SW 1271 (cell line): Measurements from ENCODE around the gene KIRREL2.
A peak's percentile ranks its signal among the peaks of the same experiment; 100 is the strongest.
"Not testable (repeated sequence)": the region's sequence is repeated elsewhere in the genome, so short reads cannot be mapped to it uniquely, and the experiment has no call there.

Experiments
- DNase-seq, 2 experiments: peaks; one replicate each; lab custom pipeline; 2025; lab: John Stamatoyannopoulos, UW

KIRREL2 gene

DNA sequence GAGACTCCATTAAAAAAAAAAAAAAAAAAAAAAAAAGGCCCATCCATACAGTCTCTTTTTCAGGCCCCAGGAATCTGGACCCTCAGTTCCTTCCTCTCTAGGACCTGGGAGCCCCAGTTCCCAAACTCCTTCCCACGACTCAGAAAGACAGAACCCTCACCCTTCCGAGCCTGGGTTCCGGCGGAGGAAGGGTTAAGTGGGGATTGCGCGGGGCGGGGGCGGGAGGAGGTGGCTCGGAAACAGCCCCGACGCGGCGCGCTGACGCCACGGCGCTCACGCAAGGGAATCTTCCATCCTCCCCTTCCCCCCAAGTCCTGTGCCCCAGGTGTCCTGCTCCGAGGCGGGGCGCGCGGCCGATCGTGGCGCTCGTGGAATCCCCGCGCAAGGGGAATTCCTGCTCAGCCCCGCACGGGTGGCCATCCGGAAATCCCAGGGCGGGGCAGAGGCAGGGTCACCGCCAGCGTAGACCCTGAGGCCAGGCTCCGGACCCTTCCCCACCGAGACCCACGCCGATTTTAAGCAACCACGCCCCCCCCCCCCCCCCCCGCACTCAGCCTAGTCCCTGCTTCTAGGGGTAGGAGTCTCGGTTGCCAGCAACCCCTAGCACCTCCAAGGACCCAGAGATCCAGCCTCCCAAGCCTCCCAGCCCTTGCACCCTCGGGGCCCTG, 43.0 kb downstream of the KIRREL2 start:
- peak; percentile 63 to 67 for DNase-seq

DNA sequence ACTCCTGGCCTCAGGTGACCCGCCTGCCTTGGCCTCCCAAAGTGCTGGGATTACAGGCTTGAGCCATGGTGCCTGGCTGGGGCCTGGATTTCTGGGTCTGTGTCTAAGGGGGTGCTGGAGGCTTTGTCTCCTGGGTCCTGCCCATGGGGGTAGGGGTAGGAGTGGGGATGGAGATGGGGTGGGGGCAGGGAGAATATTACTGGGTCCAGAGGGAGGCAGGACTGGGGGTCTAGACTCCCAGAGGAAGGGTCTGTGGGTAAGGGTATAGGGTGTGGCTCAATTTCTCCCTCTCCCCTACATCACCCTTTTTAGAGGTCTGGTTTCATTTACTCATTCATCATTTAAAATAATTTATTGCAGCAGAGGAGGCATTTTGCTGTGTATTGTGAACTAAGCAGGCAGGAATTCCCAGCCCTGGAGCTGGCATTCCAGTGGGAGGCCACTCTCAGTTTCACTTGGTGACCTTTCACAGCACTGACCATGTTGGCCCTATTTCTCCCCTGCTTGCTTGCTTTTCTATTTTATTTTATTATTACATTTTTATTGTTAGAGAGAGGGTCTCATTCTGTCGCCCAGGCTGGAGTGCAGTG, 44.4 kb downstream of the KIRREL2 start:
- DNase-seq = no peak

DNA sequence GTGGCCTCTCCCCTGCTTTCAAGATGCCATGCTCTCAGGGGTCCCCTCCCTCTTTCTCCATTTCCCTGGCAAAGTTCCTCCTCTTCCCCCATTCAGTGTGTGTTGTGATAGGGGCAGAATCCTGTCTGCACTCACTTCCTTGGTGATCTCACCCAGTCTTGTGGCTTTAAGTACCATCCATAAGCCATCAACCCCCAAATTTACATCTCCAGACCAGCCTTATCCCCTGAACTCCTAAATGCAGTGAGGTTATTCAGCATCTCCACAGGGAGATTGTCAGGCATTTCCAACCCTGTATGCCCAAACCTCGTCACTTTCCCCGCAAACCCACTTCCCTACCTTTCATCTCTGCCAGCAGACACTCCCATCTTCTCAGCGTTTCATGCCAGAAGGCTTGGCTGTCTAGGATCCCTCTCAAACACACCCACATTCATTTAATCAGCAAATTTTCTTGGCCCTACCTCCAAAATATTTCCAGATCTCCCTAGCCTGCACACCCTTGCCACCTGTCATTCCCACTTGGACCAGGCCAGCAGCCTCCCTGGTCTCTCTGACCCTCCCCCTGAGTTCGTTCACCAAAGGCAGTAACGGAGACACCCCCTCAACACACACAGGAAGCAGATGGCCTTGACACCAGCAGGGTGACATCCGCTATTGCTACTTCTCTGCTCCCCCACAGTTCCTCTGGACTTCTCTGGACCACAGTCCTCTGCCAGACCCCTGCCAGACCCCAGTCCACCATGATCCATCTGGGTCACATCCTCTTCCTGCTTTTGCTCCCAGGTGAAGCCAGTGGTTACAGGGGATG, 45.3 kb downstream of the KIRREL2 start, which contains the start of gene HCST:
Gene HCST (plus strand): TSS at position 676 of the 808 bp plus-strand sequence. CDS start 65 bp downstream, at position 741.
- peak in 1 of 2 experiments; percentile 26 for DNase-seq

DNA sequence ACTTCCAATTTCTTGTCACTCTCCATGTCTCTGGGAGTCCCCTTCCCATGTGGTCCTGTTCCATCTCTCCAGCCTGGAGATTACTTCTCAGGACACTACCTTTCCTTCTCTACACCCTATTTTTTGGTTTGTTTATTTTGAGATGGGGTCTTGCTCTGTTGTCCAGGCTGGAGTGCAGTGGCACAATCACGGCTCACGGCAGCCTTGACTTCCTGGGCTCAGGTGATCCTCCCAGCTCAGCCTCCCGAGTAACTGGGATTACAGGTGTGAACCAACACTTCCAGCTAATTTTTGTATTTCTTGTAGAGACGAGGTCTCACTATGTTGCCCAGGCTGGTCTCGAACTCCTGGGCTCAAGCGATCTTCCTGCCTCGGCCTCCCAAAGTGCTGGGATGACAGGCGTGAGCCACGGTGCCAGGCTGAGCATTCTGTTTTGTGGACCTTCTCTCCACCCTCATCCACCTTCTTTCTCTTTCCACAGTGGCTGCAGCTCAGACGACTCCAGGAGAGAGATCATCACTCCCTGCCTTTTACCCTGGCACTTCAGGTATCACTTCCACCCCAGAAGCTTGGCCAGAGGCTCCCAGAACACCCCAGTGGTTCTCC, 46.3 kb downstream of the KIRREL2 start:
- no peak for DNase-seq

DNA sequence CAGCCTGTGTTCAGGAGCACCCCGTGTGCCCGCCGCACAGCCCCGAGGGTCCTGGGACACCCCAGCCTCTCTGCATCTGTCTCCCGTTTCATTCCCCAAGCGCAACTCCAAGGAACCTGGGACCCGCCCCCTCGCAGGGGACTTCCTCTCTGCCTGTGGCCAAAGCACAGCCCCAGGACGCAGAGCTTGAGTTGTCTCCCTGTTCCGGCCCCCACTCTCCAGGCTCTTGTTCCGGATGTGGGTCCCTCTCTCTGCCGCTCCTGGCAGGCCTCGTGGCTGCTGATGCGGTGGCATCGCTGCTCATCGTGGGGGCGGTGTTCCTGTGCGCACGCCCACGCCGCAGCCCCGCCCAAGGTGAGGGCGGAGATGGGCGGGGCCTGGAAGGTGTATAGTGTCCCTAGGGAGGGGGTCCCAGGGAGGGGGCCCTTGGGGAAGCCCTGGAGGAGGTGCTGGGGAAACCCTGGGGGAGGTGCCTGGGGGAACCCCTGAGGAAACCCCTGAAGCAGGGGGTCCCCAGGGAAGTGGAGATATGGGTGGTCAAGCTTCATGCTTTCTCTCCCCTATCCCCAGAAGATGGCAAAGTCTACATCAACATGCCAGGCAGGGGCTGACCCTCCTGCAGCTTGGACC, 47.0 kb downstream of the KIRREL2 start:
- DNase-seq = peak; percentile 41 to 53

DNA sequence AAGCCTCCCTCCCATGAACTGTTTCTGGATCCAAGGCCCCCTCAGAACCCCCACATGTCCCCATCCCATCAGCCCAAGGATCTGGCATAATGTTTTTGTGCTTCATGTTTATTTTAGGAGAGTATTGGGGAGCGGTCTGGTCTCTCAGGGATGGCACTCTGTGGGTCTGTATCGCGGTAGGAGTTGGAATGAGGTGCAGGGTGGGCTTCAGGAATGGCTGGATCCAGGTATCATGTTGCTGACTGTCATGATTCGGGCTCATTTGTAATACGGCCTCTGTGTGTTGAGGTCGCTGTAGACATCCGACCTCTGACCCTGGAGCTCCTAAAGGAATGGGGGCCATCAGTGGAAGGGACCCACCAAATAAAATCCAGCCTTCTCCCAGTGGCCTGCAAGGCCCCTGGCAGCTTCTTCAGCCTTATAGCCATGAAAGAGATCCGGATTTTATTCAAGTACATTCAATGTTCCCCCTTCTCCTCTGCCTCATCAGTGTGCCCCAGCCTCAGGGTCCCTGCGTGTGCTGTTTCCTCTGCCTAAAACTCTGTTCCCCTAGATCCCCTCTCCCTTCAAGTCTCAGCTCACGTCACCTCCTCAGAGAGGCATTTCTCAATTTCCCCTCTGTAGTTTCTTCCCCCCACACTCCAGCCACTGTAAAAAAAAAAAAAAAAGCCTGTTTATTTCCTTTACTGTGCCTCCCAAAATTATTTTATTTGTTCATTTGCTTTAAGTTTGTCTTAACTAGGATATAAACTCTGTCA, 47.8 kb downstream of the KIRREL2 start:
- no peak for DNase-seq

DNA sequence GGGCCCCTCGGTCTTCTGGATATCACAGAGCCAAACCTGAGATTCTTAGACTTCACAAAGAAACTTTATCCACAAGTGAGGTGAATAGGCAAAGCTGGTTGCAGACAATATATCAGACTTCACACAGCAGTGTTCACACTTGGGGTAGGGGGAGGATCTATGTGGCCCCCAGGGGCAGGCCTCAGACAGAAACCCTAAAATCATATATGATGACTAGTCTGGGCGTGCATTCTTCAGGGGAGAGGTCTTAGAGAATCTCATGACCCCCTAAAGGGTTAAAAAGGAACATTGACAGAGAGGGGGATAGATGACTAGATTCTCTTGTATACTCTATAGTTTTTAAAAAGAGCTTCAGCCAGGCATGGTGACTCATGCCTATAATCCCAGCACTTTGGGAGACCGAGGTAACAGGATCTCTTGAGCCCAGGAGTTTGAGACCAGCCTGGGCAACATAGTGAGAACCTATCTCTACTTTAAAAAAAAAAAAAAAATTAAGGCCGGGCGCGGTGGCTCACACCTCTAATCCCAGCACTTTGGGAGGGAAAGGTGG, 48.5 kb downstream of the KIRREL2 start:
- DNase-seq = no peak

DNA sequence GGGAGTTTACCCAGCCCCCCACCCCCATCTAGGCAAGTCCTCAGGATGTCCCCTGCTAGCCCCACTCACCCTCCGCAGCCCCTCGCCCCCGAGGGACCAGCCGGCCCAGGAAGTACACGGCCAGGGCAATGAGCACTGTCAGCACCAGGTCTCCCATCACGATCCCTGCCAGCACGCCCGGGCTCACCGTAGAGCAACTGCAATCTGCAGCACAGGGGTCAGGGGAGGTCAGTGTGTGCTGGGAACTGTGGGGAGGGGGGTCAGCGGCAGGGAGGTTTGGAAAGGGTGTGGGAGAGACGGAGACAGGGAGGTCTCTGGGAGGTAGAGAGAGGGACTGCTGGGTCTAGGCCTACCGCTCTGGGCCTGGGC, 50.6 kb downstream of the KIRREL2 start:
- DNase-seq = no peak

DNA sequence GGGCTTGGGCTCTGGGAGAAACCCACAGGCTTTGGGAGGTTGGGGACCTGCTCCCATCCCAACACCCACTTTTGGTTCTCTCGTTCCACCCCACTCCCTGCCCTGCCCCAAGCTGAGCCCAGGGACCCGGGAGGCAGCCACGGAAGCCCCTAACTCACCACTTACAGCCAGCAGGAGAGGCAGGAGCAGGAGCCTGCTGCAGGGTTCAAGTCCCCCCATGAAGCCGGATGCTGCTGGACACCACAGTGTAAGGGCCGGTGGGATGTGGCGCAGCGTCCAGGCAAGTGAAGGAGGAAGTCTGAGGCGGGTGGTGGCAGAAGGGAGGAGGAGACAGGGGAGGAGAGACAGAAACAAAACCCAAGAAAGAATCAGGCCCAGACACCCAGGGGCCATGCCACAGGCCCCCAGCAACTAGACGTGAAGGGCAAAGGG, 51.3 kb downstream of the KIRREL2 start, which contains the start of gene TYROBP:
Gene TYROBP (minus strand): TSS at position 286 of the 432 bp plus-strand sequence. CDS start 67 bp downstream, at position 219.
- no peak for DNase-seq

DNA sequence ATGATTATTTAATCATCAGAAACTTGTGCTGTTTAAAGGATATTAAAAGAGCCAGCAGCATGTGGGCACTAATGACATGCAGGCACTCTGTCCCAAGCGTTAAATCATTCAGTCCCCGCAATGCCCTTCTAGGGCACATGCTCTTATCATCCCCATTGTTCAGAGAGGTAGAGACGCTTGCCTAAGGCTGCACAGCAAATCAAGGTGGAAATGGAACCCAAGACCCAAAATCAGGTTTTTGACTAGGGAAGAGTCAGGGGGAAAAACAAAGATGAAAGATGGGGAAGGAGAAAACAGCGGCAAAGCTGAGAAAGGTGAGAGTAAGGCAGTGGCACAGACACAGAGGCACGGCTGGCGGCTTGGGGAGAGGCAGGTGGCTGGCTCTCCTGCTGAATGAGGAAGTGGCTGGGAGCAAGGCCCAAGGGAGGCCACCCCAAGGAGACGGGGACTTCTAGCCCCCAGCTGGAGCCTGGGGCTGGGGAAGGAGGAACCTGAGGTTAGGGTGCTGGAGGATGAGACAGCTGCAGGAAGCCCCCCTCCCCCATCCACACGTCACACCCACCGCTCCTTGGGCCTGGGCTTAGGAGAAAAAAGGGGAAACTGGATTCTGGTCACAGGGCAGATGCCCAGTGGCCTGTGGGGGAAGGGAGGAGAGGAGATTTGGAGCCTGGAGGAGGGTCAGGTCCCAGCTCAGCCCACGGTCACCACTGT, 52.4 kb downstream of the KIRREL2 start:
- no peak for DNase-seq

DNA sequence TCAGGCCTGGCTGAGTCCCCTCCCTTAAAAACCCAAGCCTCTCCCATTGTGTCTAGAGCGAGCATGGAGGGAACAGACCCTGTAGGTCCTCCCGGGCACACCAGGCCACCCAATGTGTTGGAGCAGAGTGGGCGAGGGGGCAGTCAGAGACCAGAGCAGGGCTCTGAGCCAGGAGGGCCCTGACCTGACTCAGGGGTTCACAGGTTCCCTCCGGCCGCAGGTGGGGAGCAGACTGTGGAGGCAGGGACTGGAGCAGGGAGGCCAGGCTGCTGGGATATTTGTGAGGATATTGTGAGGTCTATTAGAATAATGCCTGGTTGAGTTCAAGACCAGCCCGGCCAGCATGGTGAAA, 52.9 kb downstream of the KIRREL2 start:
- DNase-seq = no peak

DNA sequence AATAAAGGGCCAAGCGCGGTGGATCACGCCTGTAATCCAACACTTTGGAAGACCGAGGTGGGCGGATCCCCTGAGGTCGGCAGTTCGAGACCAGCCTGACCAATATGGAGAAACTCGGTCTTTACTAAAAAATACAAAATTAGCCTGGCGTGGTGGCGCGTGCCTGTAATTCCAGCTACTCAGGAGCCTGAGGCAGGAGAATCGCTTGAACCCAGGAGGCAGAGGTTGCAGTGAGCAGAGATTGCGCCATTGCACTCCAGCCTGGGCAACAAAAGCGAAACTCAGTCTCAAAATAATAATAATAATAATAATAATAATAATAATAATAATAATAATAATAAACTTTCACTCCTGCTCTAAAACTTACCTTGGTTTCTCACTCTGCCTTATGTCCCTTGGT, 53.6 kb downstream of the KIRREL2 start:
- DNase-seq = not testable (repeated sequence)

DNA sequence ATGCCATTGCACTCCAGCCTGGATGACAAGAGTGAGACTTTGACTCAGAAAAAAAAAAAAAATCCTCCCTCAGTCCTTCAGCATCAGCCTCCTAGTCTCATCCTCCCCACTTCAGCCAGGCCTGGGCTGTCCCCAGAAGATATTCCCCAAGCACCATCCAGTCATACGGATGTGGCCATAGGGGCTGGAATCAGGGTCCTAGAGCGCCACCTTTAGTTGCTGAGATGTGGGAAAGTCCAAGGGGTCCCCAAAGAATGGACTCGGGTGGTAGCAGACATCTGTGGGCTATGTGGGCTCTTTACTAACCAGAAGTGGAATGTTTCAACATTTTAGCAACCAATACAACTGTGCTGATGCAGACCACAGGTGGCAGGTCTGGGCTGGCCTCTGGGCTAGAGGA, 54.5 kb downstream of the KIRREL2 start:
- no peak for DNase-seq

DNA sequence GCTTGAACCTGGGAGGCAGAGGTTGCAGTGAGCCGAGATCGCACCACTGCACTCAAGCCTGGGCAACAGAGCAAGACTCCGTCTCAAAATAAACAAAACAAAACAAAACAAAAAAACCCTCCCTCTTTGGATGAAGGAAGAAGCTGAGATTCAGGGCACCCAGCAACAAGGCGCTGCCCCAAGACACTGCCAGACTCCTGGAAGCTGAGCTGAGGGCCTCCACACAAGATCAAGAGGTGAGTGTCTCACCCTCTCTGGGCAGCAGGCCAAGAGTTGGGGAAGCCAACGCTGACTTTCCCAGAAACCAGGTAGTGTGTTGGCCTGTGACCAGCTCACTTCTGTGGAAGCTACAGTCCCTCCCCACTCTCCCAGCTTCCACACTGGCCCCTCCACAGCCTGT, 55.1 kb downstream of the KIRREL2 start:
- DNase-seq = no peak

DNA sequence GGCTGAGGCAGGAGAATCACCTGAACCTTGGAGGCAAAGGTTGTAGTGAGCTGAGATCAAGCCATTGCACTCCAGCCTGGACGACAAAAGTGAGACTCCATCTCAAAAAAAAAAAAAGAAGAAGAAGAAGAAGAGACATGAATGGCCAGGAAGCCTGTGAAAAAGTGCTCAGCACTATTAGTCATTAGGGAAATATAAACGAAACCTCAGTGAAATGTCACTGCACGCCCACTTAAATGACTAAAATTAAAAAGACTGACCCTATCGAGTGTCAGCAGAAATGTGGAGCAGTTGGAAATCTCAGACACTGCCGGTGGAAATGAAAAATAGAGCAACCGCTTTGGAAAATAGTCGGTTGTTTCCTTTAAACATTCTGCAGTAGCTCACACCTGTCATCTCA, 56.9 kb downstream of the KIRREL2 start:
- DNase-seq = no peak

DNA sequence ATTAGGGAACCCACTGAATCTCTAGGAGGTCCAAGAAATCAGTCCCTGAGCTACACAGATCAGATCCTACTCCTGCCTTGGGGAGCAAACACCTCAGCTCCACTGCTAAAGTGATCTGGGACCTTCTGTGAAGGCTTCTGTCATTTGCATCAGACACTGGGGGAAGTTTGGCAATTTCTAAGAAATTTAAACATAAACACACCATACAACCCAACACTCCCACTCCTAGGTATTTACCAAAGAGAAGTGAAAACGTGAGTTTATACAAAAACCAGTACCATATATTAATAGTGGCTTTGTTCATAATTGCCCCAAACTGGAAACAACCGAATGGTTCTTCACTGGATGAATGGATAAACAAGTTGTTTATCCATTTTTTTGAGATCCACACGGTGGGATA, 58.7 kb downstream of the KIRREL2 start:
- DNase-seq = no peak
